ENCODE measurements around the gene FSTL4. TPM values are rescaled to one million over a fixed set of nuclear protein-coding genes. Genes with fewer than 3 reads are reported as not detected.

The FSTL4 gene
- total RNA-seq, 1 experiment from 2014 or later, result 0.12 TPM

DNA sequence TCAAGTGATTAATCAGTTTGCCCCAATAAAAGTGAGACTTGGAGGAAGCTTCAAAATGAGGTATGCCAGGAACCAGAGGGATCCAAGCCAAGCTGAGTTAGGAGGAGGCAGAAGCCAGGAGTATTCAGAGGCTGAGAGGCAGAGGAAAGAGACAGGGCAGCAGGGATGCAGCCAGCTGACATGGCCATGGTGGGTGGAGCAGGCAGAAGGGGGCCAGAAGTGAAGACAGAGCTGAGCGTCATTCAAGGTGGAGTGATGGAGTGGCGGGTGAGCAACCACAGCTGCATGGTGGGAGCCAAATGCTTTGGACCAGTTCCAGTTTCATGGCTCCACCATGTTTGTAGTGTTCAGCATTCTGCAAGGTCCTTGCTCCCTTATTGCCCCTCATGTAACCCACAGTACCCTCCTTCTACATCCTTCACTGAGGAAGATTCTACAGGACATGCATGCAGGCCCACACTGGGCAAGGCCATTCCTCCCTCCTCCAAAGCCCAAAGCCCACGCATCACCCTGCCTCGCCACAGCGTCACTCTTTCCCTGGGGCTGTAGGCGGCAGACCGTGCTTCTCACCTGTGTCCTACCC, 100.6 kb downstream of the FSTL4 start:
- Mint-ChIP-seq H3K4me3 (ENCODE audit: unreplicated experiment) (no peak overlapping the region), H3K27me3 (ENCODE audit: insufficient read depth, unreplicated experiment) (peaks cover 56% of the 10 kb centered on the region), H3K9me3 (ENCODE audit: unreplicated experiment) (no peaks in the 10 kb centered on the region), H3K27ac (ENCODE audit: low read depth, unreplicated experiment) (no peak overlapping the region), H3K4me1 (ENCODE audit: insufficient read depth, unreplicated experiment) (no peaks in the 10 kb centered on the region), H3K36me3 (ENCODE audit: insufficient read depth, unreplicated experiment) (no peaks in the 10 kb centered on the region)
- BruUV-seq (replicated peaks), result no TSS peak
- POLR2A ChIA-PET, result no interaction called here
- intact Hi-C loops (cut with micrococcal nuclease), result no loop called here
- no peak for DNase-seq (ENCODE audit: unreplicated experiment)
- CTCF ChIA-PET, result interaction anchor here (1.0 kb wide), 1 partner anchor 145 kb away, joined by 4 read pairs; no protein-coding TSS in a partner anchor
- TF ChIP-seq, protein P1, sequence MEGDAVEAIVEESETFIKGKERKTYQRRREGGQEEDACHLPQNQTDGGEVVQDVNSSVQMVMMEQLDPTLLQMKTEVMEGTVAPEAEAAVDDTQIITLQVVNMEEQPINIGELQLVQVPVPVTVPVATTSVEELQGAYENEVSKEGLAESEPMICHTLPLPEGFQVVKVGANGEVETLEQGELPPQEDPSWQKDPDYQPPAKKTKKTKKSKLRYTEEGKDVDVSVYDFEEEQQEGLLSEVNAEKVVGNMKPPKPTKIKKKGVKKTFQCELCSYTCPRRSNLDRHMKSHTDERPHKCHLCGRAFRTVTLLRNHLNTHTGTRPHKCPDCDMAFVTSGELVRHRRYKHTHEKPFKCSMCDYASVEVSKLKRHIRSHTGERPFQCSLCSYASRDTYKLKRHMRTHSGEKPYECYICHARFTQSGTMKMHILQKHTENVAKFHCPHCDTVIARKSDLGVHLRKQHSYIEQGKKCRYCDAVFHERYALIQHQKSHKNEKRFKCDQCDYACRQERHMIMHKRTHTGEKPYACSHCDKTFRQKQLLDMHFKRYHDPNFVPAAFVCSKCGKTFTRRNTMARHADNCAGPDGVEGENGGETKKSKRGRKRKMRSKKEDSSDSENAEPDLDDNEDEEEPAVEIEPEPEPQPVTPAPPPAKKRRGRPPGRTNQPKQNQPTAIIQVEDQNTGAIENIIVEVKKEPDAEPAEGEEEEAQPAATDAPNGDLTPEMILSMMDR (IDR thresholded peaks at IDR 0.05; ENCODE audit: unreplicated experiment), result no peak

DNA sequence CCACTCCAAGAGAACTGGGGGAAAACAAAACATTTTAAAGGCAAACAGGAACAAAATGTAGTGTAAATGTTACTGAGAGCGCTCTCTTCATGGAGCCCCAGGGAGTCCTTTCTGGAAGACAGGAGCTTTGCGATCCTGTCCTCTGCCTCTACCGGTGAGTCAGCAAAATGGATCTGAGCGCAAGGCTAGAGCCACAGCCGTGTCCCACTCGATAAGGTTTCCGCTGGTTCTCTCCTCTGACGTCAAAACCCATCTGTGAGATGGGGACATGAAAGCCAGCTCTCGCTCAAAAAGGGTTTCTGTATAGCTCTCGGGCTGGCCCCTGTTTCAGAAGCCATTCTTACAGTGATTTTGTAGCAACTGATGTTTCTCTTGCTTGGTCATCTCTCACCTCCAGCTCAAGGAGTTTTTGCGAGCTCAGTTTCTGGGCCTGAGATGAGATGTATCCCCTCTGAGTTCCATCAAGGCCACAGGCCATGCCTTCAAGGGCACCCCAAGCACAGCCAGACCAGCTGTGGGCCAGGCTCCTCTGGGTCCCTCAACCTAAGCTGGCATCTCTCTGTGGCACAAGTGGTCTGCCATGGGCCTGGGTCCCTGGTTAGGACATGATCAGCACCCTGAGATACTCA, 101.6 kb downstream of the FSTL4 start:
- BruUV-seq (replicated peaks), result no TSS peak
- TF ChIP-seq, protein P1 (IDR thresholded peaks at IDR 0.05; ENCODE audit: unreplicated experiment), result no peak
- Mint-ChIP-seq H3K27me3 (ENCODE audit: insufficient read depth, unreplicated experiment) (peaks cover 46% of the 10 kb centered on the region), H3K9me3 (ENCODE audit: unreplicated experiment) (no peaks in the 10 kb centered on the region), H3K4me1 (ENCODE audit: insufficient read depth, unreplicated experiment) (no peaks in the 10 kb centered on the region), H3K27ac (ENCODE audit: low read depth, unreplicated experiment) (no peak overlapping the region), H3K4me3 (ENCODE audit: unreplicated experiment) (no peak overlapping the region), H3K36me3 (ENCODE audit: insufficient read depth, unreplicated experiment) (no peaks in the 10 kb centered on the region)
- DNase-seq (ENCODE audit: unreplicated experiment), result no peak
- CTCF ChIA-PET, result interaction anchor here (0.7 to 1.3 kb wide), 8 partner anchors 9 to 1010 kb away, joined by 3 to 6 read pairs (median 4); no protein-coding TSS in a partner anchor
- intact Hi-C loops (cut with micrococcal nuclease), result no loop called here
- POLR2A ChIA-PET, result no interaction called here

GRCh38 chr5:133509742-133510079, 102.6 kb downstream of the FSTL4 start:
- intact Hi-C loops (cut with micrococcal nuclease), result no loop called here
- CTCF ChIA-PET, result interaction anchor here (0.6 to 1.0 kb wide), 3 partner anchors 16 to 845 kb away, joined by 3 to 4 read pairs (median 3); no protein-coding TSS in a partner anchor
- no peak for DNase-seq (ENCODE audit: unreplicated experiment)
- no peaks in the 10 kb centered on the region for H3K9me3 Mint-ChIP-seq (ENCODE audit: unreplicated experiment)
- no peak overlapping the region for H3K4me3 Mint-ChIP-seq (ENCODE audit: unreplicated experiment)
- BruUV-seq (replicated peaks), result no TSS peak
- H3K27ac Mint-ChIP-seq (ENCODE audit: low read depth, unreplicated experiment), result no peak overlapping the region
- no peaks in the 10 kb centered on the region for H3K36me3 Mint-ChIP-seq (ENCODE audit: insufficient read depth, unreplicated experiment)
- H3K27me3 Mint-ChIP-seq (ENCODE audit: insufficient read depth, unreplicated experiment), result peaks cover 46% of the 10 kb centered on the region
- POLR2A ChIA-PET, result interaction anchor here (0.6 to 1.1 kb wide), 2 partner anchors 28 to 86 kb away, joined by 3 read pairs; no protein-coding TSS in a partner anchor
- TF ChIP-seq, protein P1 (IDR thresholded peaks at IDR 0.05; ENCODE audit: unreplicated experiment), result no peak
- H3K4me1 Mint-ChIP-seq (ENCODE audit: insufficient read depth, unreplicated experiment), result no peaks in the 10 kb centered on the region

DNA sequence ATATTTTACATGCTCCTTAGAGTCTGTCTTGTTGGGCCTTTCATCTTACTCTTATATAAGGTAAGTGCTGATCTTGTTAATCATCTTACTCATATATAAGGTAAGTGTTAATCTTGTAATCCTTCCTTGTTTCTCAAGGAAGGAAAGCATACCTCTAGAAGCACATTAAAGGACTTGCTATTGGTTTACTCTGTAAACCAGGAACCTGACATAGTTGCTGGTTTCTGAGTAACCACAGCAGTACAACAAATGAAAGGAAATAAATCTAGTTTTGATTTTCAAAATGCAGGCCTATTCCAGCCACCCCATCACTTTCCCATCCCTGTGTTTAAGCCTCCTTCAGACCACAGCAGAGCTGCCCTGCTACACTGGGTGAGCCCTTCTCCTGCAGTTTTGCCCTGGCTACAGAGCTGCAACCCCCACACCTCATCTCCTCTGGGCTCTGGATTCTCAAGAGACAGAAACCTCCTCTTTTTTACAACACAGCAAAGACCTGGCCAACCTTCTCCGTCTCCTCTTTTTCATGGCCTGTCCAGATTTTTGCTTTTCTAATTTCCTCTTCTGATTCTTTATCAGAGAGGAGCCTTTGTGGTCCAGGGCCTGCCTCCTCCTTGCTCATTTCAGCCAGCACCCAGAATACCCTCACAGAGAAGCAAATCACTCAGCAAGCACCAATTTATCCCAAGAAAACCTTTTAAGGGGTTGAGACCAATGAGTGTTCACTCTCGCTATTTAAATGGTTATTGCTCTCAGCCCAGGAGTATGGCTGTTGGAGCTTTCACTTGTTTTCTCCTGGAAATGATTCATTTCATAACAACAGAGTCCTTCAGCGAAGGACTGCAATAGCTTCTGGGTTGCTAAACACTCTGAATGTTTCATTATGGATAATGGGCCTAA, 103.2 kb downstream of the FSTL4 start:
- CTCF ChIA-PET, result interaction anchor here (0.6 kb wide), 2 partner anchors 779 to 844 kb away, joined by 3 to 4 read pairs; no protein-coding TSS in a partner anchor

More for the DNA sequence above, 103.2 kb downstream of the FSTL4 start:
- POLR2A ChIA-PET, result interaction anchor here (0.6 to 1.1 kb wide), 2 partner anchors 85 to 445 kb away, joined by 3 read pairs; no protein-coding TSS in a partner anchor
- Mint-ChIP-seq H3K27ac (ENCODE audit: low read depth, unreplicated experiment) (no peak overlapping the region), H3K9me3 (ENCODE audit: unreplicated experiment) (no peaks in the 10 kb centered on the region), H3K36me3 (ENCODE audit: insufficient read depth, unreplicated experiment) (no peaks in the 10 kb centered on the region), H3K27me3 (ENCODE audit: insufficient read depth, unreplicated experiment) (peaks cover 46% of the 10 kb centered on the region), H3K4me3 (ENCODE audit: unreplicated experiment) (no peak overlapping the region), H3K4me1 (ENCODE audit: insufficient read depth, unreplicated experiment) (no peaks in the 10 kb centered on the region)
- intact Hi-C loops (cut with micrococcal nuclease), result no loop called here
- no TSS peak for BruUV-seq (replicated peaks)
- TF ChIP-seq, protein P1 (IDR thresholded peaks at IDR 0.05; ENCODE audit: unreplicated experiment), result no peak
- no peak for DNase-seq (ENCODE audit: unreplicated experiment)
